Neutrophil (primary cell): ENCODE data around the gene HSF4.

Experiments used
- H3K27ac ChIP-seq: fragments of 200-600 bp; sonication (generic); 2 replicates; pipeline ENCODE4 v1.5.1; 2016; ENCODE audit warnings: mild to moderate bottlenecking, moderate library complexity
- H3K27me3 ChIP-seq: fragments of 200-600 bp; sonication (generic); 2 replicates; pipeline ENCODE4 v1.6.0; 2016; ENCODE audit warnings: mild to moderate bottlenecking
- H3K36me3 ChIP-seq: fragments of 200-600 bp; sonication (generic); 2 replicates; pipeline ENCODE4 v1.5.1; 2017
- H3K4me1 ChIP-seq, 2 experiments: fragments of 200-600 bp in 1 of 2; sonication (generic) in 1 of 2; 1 replicate in 1 of 2; 2 replicates in 1 of 2; pipeline versions ENCODE4 v1.5.1 to v1.6.1; 2013 to 2016; ENCODE audit warnings: low read depth in 1 of 2, low read length in 1 of 2, mild to moderate bottlenecking in 1 of 2, moderate library complexity in 1 of 2; ENCODE audit not compliant: control insufficient read depth in 1 of 2, insufficient read depth in 1 of 2
- H3K4me3 ChIP-seq, 2 experiments: fragments of 200-600 bp in 1 of 2; sonication (generic) in 1 of 2; 1 replicate in 1 of 2; 2 replicates in 1 of 2; pipeline ENCODE4 v1.5.1; 2013 to 2016; ENCODE audit warnings: low read depth in 1 of 2, low read length in 1 of 2, mild to moderate bottlenecking in 1 of 2, moderate library complexity in 1 of 2
- H3K9me3 ChIP-seq: fragments of 200-600 bp; sonication (generic); 2 replicates; pipeline ENCODE4 v1.5.1; 2016
- TF ChIP-seq, protein P1 (sequence below): fragments of 200-600 bp; sonication (generic); IDR thresholded peaks from 2 replicates; pipeline ENCODE4 v1.5.1; 2016; ENCODE audit warnings: antibody characterized with exemption

The HSF4 gene

DNA sequence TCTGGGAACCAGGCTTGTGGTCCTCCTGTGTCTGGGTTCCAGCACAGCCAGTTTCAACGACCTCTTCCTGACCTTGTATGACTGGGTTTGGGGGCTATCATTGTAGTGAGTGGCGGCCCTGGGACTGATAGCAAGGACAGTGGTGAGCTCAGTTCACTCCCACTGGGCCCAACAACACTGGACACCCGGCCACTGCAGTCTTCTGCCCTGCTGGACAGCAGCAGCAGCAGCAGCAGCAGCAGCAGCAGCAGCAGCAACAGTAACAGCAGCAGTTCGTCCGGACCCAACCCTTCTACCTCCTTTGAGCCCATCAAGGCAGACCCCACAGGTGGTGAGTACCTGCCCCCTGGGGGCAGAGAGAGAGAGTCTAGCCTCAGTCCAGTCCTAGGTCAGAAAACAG, 31.1 kb downstream of the HSF4 start:
- H3K36me3 ChIP-seq: peaks cover 74% of the 10 kb centered on the region
- H3K27me3 ChIP-seq: no peaks in the 10 kb centered on the region
- peaks cover 21 to 26% of the 10 kb centered on the region in 2 experiments for H3K4me1 ChIP-seq
- H3K9me3 ChIP-seq: no peaks in the 10 kb centered on the region
- TF ChIP-seq, protein P1, sequence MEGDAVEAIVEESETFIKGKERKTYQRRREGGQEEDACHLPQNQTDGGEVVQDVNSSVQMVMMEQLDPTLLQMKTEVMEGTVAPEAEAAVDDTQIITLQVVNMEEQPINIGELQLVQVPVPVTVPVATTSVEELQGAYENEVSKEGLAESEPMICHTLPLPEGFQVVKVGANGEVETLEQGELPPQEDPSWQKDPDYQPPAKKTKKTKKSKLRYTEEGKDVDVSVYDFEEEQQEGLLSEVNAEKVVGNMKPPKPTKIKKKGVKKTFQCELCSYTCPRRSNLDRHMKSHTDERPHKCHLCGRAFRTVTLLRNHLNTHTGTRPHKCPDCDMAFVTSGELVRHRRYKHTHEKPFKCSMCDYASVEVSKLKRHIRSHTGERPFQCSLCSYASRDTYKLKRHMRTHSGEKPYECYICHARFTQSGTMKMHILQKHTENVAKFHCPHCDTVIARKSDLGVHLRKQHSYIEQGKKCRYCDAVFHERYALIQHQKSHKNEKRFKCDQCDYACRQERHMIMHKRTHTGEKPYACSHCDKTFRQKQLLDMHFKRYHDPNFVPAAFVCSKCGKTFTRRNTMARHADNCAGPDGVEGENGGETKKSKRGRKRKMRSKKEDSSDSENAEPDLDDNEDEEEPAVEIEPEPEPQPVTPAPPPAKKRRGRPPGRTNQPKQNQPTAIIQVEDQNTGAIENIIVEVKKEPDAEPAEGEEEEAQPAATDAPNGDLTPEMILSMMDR: no peak
- no peak overlapping the region for H3K4me3 ChIP-seq
- H3K27ac ChIP-seq: no peak overlapping the region

DNA sequence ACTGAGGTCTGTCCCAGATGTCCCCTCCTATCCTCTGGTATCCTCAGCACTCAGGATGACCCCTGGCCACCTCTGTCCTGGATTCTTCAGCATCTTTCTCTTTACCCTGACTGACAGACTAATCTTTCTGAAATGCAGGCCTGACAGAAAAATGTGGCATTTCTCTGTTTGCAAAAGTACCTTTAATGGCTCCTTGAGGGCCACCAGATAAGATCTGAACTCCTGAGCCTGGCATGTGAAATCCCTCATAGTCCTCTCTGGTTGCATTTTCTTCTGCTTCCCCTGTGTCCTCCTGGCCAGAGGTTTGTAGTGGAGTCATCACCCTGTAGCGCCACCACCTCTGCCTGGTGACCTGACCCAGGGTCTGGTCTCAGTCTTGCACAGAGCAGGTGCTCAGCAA, 32.3 kb downstream of the HSF4 start:
- TF ChIP-seq, protein P1: no peak
- Histone ChIP-seq H3K27me3 (no peaks in the 10 kb centered on the region), H3K27ac (no peak overlapping the region), H3K9me3 (no peaks in the 10 kb centered on the region), H3K4me1 (peaks cover 15 to 20% of the 10 kb centered on the region in 2 experiments), H3K4me3 (no peak overlapping the region), H3K36me3 (peaks cover 83% of the 10 kb centered on the region)

DNA sequence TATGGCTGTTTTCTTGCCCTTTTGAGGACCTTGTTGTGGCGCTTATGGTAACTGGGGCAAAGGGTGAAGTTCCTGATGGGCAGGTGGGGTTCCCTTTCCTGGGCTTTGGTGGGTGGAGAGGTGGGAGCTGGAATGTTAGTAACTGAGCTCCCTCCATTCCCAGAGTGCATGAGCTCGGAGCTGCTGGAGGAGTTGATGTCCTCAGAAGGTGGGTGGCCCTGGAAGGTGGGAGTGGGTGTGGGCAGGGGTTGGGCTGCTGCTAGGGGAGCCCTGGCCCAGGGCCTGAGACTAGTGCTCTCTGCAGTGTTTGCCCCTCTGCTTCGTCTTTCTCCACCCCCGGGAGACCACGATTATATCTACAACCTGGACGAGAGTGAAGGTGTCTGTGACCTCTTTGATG, 33.2 kb downstream of the HSF4 start:
- peaks cover 9 to 14% of the 10 kb centered on the region in 2 experiments for H3K4me1 ChIP-seq
- H3K4me3 ChIP-seq: no peak overlapping the region
- peaks cover 91% of the 10 kb centered on the region for H3K36me3 ChIP-seq
- TF ChIP-seq, protein P1: no peak
- H3K27ac ChIP-seq: no peak overlapping the region
- H3K27me3 ChIP-seq: no peaks in the 10 kb centered on the region
- no peaks in the 10 kb centered on the region for H3K9me3 ChIP-seq

DNA sequence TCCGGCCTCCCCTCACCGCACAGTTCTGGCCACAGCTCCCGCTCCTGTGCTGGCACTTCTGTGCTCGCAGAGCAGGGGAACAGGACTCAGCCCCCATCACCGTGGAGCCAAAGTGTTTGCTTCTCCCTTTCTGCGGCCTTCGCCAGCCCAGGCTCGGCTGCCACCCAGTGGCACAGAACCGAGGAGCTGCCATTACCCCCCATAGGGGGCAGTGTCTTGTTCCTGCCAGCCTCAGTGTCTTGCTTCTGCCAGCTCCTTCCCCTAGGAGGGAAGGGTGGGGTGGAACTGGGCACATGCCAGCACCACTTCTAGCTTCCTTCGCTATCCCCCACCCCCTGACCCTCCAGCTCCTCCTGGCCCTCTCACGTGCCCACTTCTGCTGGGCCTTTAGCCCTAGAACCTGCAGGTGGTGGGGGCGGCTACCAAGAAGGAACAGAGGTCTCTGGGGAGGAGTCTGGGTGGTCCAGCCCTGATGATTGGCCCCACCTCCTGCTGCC, 33.7 kb downstream of the HSF4 start:
- no peaks in the 10 kb centered on the region for H3K27me3 ChIP-seq
- H3K36me3 ChIP-seq: peaks cover 92% of the 10 kb centered on the region
- H3K4me3 ChIP-seq: no peak overlapping the region
- TF ChIP-seq, protein P1: no peak
- peak overlapping the region; percentile 6 for H3K27ac ChIP-seq
- peaks cover 3 to 8% of the 10 kb centered on the region in 2 experiments for H3K4me1 ChIP-seq
- no peaks in the 10 kb centered on the region for H3K9me3 ChIP-seq

DNA sequence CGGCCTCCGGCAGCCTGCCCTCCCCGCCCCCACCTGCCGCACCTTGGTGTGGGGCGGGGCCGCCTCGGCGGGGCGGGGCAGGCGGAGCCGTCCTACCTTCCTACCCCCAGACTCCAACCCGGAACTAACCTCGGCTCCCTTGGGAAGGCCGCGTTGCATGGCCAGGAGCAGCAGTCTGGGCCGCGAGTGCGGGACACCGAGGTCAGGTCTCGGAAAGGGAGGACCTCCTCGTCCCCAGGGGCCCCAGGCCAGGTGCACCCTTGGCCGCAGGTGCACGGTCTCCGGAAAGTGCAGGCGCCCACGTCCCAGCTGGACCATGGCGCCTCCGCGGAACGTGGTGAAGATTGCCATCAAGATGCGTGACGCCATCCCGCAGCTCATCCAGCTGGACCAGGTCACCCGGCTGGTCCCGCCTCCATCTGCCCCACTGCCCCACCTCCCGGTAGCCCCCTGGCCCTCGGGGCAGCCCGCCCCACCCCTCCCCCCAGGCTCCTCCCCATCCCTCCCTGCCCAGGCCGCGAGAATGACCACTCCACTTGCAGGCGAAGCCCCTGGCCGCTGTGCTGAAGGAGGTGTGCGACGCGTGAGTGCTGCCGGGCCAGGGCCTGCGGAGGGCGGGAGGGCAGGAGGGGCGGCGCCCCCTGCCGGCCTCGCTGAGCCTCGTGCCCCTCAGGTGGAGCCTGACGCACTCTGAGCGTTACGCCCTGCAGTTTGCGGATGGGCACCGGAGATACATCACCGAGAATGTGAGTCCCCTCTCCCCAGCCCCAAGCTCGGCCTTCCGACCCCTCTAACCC, 34.7 kb downstream of the HSF4 start, which contains the start of gene ELMO3:
Gene ELMO3, plus strand, starts transcription at position 121 of the 797 bp plus-strand sequence. Its CDS starts 196 bp downstream, at position 317.
- Histone ChIP-seq H3K9me3 (no peaks in the 10 kb centered on the region), H3K27me3 (no peaks in the 10 kb centered on the region), H3K4me1 (no peaks in the 10 kb centered on the region), H3K27ac (peak within 1 kb of the TSS; percentile 6), H3K36me3 (peaks cover 97% of the 10 kb centered on the region), H3K4me3 (no peak within 1 kb of the TSS)
- TF ChIP-seq, protein P1: no peak
